Stomach (tissue), 9 donors: Measurements from ENCODE around the gene DOK6. TPM values are rescaled to one million over a fixed set of nuclear protein-coding genes. Genes with fewer than 3 reads are reported as not detected.

Experiments used
- DNase-seq, 2 donors: peaks; one replicate each; pipeline versions ENCODE4 v3.0.0 to v3.0.0-alpha.2; 2013 to 2019
- H3K27ac ChIP-seq, 5 donors: fragments of 200-600 bp in 4 of 5; sonication (generic) in 4 of 5; one replicate each; pipeline ENCODE4 v1.5.1; 2013 to 2019; ENCODE audit warnings: mild to moderate bottlenecking in 1 of 5, moderate library complexity in 1 of 5
- H3K27me3 ChIP-seq, 3 donors: fragments of 200-600 bp; sonication (generic); one replicate each; pipeline ENCODE4 v1.5.1; 2017 to 2019; ENCODE audit warnings: mixed run types in 1 of 3
- H3K36me3 ChIP-seq, 4 donors: fragments of 200-600 bp; sonication (generic); 1 replicate in 3 of 4; 2 replicates in 1 of 4; pipeline ENCODE4 v1.5.1; 2016 to 2019
- H3K4me1 ChIP-seq, 4 donors: fragments of 200-600 bp; sonication (generic); one replicate each; pipeline ENCODE4 v1.5.1; 2016 to 2019
- H3K4me3 ChIP-seq, 4 donors: fragments of 200-600 bp; sonication (generic) in 3 of 4; one replicate each; pipeline ENCODE4 v1.5.1; 2016 to 2019; ENCODE audit warnings: mild to moderate bottlenecking in 1 of 4
- H3K9me3 ChIP-seq, 4 donors: fragments of 200-600 bp; sonication (generic); one replicate each; pipeline ENCODE4 v1.5.1; 2016 to 2019
- CTCF ChIP-seq, 7 experiments: fragments of 450-650 bp in 4 of 7; fragments of 200-600 bp in 3 of 7; sonication (generic) in 3 of 7; IDR thresholded peaks; one replicate each; pipeline ENCODE4 v1.5.1; 2016 to 2019; ENCODE audit warnings: antibody characterized with exemption in 7 of 7, control low read depth in 2 of 7, mild to moderate bottlenecking in 1 of 7
- EP300 ChIP-seq: sonication (generic); formaldehyde crosslinking; IDR thresholded peaks from one replicate; pipeline ENCODE4 v1.6.1; 2017; ENCODE audit warnings: antibody characterized with exemption
- POLR2A ChIP-seq, 4 donors: fragments of 450-650 bp; IDR thresholded peaks; one replicate each; pipeline ENCODE4 v1.6.1; 2016; ENCODE audit warnings: antibody characterized with exemption in 4 of 4, control low read depth in 2 of 4, mild to moderate bottlenecking in 1 of 4, moderate library complexity in 1 of 4
- POLR2AphosphoS5 ChIP-seq, 3 donors: sonication (generic); formaldehyde crosslinking; IDR thresholded peaks; one replicate each; pipeline ENCODE4 v1.6.1; 2016; ENCODE audit warnings: antibody characterized with exemption in 3 of 3
- WGBS, 5 donors: extraction: QIAGEN DNeasy Blood & Tissue Kit in 3 of 5; methylation state at CpG; one replicate each; pipeline versions ENCODE4 v1.1.5 to v1.1.7; 2013 to 2018; 5-methylcytosine and 5-hydroxymethylcytosine counted together
- intact Hi-C: fragments of 100-400 bp; cut with DNase I; formaldehyde crosslinking; loops from one replicate; pipeline ENCODE4 v1.15.1; 2023; ENCODE audit warnings: low total_unique reads
- polyA plus RNA-seq, 3 donors: library from polyadenylated mRNA; stranded (reverse); fragments of 200-250 nt; gene quantifications; one replicate each; pipeline ENCODE4 v1.2.3, GENCODE V29; 2013
- total RNA-seq, 5 donors: library from RNA; depleted of rRNA; stranded (reverse); fragments of >200 nt; gene quantifications; one replicate each; pipeline versions ENCODE4 v1.1.0 to v1.2.3, GENCODE V29; 2014 to 2016
- donor health status: healthy with polysubstance abuse.
- donor health status: Bipolar disorder and iron deficiency.
- donor health status: healthy.

DOK6 gene
- total and polyA plus RNA-seq, 8 donors = 0.18 to 10.1 (median 1.7) TPM; not detected in 1

DNA sequence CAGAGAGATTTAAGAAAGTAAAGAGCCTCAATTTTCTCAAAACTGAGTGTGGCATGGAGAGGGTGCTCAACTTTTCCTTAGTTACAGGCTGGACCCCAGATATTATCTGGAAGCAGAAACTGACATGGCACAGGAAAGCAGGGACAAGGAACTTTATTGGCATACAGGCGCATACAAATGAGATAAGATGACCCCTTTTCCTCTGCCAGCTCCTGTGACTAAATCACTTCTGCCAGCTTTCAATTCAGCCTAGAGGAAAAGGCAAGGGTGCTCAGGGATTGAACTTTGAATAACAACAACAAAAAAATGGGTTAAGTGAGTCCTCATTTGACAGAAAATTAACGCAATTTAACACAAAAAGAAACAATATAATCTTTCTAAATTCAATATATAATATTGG is 284.1 kb downstream of the DOK6 start:
- Histone ChIP-seq H3K4me3 (no peak overlapping the region), H3K27me3 (no peaks in the 10 kb centered on the region), H3K4me1 (no peaks in the 10 kb centered on the region), H3K9me3 (no peaks in the 10 kb centered on the region), H3K27ac (no peak overlapping the region), H3K36me3 (no peaks in the 10 kb centered on the region)
- intact Hi-C loops = no loop called here
- TF ChIP-seq CTCF (IDR thresholded peaks at IDR 0.05) (no peak), POLR2A (IDR thresholded peaks at IDR 0.05) (no peak), EP300 (no peak), POLR2AphosphoS5 (IDR thresholded peaks at IDR 0.05) (no peak)
- WGBS, 5 donors = 39 to 91% (median 78%) methylated on average over 2 of the region's 2 CpGs
- no peak for DNase-seq

DNA sequence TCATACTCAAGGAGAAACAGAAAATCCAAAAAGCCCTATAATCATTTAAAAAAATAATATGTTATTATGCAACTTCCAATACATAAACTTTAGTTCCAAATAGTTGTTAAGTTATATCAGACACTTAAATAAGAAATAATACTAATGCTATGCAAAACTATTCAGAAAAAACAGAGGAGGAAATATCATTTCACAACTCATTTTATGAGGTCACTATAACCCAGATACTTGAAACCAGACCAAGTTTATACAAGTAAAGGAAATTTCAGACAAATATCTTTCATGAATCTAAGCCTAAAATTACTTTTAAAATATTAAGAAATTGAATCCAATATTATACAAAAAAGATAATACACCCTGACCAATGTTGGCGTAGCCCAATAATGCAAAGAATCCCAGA is 286.2 kb downstream of the DOK6 start:
- intact Hi-C loops = no loop called here
- TF ChIP-seq CTCF (IDR thresholded peaks at IDR 0.05) (no peak), POLR2AphosphoS5 (IDR thresholded peaks at IDR 0.05) (no peak), EP300 (no peak), POLR2A (IDR thresholded peaks at IDR 0.05) (no peak)
- Histone ChIP-seq H3K4me3 (no peak overlapping the region), H3K4me1 (no peaks in the 10 kb centered on the region), H3K9me3 (no peaks in the 10 kb centered on the region), H3K36me3 (no peaks in the 10 kb centered on the region), H3K27ac (no peak overlapping the region), H3K27me3 (no peaks in the 10 kb centered on the region)
- DNase-seq = no peak
- WGBS, 5 donors = 0 to 1% (median 0%) methylated on average over 1 of the region's 1 CpG

DNA sequence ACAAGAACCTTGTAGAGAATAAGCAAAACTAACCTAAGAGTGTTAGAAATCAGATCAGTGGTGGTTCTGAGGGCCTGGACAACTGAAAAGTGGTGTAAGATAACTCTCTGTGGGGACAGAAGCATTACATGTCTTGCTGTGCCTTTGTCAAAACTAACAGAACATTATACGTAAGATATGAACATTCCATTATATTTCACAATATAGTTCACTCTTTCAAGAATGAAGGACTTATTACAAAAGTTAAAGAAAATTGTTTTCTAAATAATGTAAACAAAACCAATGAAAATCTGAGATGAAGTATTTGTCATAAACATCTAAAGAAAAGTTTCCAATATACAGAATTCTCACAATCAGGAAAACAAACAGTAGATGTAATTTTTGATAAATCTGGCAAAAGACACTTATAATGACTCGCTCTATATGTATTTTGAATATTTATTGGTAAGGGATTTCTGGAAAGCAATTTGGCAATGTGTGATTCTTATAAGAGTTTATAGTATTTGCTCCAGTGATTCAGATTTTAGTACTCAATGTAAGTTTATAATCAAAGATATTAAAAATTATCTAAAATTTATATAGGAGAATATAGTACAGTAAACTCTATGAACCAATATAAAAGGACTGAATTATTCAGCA is 288.6 kb downstream of the DOK6 start:
- H3K4me3 ChIP-seq = no peak overlapping the region
- no peaks in the 10 kb centered on the region for H3K36me3 ChIP-seq
- 82 to 88% (median 86%) methylated on average over 2 of the region's 2 CpGs for WGBS, 5 donors
- H3K9me3 ChIP-seq = no peaks in the 10 kb centered on the region
- no peaks in the 10 kb centered on the region for H3K4me1 ChIP-seq
- DNase-seq = no peak
- TF ChIP-seq POLR2A (IDR thresholded peaks at IDR 0.05) (no peak), EP300 (no peak), POLR2AphosphoS5 (IDR thresholded peaks at IDR 0.05) (no peak), CTCF (IDR thresholded peaks at IDR 0.05) (no peak)
- H3K27ac ChIP-seq = no peak overlapping the region
- no peaks in the 10 kb centered on the region for H3K27me3 ChIP-seq
- intact Hi-C loops = no loop called here

GRCh38 chr18:69691008-69691760 is 290.5 kb downstream of the DOK6 start:
- H3K4me1 ChIP-seq = no peaks in the 10 kb centered on the region
- no peaks in the 10 kb centered on the region for H3K9me3 ChIP-seq
- no peak overlapping the region for H3K27ac ChIP-seq
- no peak overlapping the region for H3K4me3 ChIP-seq
- no peak for DNase-seq
- intact Hi-C loops = no loop called here
- H3K36me3 ChIP-seq = no peaks in the 10 kb centered on the region
- no peaks in the 10 kb centered on the region for H3K27me3 ChIP-seq
- TF ChIP-seq POLR2A (IDR thresholded peaks at IDR 0.05) (no peak), POLR2AphosphoS5 (IDR thresholded peaks at IDR 0.05) (no peak), EP300 (no peak), CTCF (IDR thresholded peaks at IDR 0.05) (no peak)
- WGBS, 5 donors = 95 to 100% (median 98%) methylated on average over 5 of the region's 5 CpGs
